Measurements from ENCODE around the gene CEMIP.
"Not testable (repeated sequence)": the region's sequence is repeated elsewhere in the genome, so short reads cannot be mapped to it uniquely, and the experiment has no call there.

The CEMIP gene

DNA sequence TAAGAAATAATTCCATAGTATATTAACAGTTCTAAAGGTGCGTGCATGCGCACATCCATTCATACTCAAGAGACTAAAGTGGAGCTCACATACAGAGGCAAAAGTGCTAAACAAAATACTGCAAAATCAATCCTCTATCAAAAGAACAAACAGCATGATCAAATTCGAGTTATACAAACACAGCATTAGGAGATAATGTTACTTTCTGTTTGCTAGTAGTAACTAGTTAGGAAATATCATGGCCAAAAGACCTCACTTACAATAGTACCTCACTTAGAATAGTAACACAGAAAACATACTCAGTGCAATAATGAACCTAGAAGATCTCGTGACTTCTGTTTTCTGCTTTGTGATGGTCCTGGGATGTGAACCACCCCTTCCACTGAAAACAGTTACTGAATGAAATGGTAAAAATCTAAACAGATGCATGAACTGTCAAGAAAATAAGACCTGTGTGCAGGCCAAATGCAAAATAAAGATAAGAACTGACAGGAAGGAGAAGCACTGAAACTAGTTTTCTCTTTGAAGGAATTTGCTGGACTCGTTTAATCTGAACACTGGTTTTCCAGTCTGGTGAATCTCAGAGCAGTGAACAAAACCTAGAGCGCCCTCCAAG, 20.9 kb upstream of the CEMIP start:
- DNase-seq, result no peak

DNA sequence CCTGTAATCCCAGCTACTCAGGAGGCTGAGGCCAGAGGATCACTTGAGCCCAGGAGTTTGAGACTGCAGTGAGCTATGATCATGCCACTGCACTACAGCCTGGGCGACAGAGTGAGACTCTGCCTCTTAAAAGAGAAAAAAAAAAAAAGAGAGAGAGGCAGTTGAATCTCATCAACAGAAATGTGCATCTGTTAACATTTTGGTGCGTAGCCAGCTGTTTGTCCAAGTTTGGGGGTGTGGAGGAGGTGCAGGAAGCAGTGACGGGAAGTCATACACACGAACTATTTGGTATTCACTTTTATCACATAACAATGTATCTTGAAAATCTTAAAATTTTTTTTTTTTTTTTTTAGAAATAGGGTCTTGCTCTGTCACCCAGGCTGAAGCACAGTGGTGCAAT, 18.2 kb upstream of the CEMIP start:
- DNase-seq, result no peak

DNA sequence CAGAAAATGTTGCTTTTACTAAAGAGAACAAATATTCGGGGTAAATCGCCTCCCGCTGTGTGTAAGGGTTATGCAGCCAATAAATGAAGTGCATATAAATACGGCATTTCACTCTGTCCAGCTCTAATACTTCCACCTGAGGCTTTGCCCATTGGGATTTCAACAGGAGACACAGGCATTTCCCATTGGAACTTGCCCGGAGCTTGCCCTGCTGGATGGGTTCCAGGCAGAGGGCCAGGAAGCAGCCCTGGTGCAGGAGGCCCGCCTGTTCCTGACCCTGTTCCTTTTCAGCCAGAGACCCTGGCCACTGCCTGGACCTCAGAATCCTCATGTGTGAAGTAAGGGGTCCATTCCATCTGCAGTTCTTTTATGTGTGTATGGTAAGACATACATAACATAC, 17.4 kb upstream of the CEMIP start:
- no peak for DNase-seq

DNA sequence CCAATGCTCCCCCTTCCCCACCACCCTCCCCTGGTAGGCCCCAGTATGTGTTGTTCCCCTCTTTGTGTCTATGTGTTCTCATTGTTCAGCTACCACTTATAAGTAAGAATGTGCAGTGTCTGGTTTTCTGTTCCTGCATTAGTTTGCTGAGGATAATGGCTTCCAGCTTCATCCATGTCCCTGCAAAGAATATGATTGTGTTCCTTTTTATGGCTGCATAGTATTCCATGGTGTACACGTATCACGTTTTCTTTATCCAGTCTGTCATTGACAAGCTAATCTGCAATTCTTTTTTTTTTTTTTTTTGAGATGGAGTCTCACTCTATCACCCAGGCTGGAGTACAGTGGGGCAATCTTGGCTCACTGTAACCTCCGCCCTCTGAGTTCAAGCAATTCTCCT, 15.9 kb upstream of the CEMIP start:
- DNase-seq, result not testable (repeated sequence)

DNA sequence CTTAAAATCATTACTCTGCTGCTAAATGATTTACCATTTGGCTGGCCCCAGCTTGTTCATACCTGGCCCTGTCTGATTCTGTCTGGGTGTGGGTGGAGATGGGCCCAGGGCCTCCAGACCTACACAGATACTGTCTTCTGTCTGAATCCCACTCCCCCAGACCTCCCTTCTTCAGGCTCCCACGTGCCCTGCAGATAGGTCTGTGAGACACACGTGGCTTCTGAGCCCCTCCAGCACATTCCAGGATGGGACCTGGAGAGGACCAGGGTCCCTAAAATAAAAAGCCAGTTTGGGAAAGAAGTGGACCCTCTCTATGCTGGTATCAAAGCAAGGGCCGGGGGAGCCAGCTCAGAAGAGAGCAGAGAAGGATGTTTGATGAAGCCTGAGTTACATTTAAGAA, 14.6 kb upstream of the CEMIP start:
- no peak for DNase-seq

DNA sequence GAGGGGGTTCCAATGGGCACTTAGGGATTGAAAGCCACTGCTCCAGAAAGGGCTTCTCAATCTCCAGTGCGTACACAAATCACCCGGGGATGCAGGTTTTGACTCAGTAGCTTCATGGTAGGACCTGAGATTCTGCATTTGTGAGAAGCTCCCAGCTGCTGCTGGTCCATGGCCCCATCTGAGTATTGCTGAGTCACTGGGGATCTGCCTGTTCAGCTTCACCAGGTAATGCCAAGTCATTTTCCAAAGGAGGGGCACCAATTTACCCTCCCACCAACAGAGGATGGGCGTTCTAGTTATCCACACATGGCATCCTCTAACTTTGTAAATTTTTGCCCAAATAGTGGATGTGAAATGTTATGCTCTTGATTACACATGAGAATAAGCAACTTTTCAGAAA, 12.9 kb upstream of the CEMIP start:
- no peak for DNase-seq

DNA sequence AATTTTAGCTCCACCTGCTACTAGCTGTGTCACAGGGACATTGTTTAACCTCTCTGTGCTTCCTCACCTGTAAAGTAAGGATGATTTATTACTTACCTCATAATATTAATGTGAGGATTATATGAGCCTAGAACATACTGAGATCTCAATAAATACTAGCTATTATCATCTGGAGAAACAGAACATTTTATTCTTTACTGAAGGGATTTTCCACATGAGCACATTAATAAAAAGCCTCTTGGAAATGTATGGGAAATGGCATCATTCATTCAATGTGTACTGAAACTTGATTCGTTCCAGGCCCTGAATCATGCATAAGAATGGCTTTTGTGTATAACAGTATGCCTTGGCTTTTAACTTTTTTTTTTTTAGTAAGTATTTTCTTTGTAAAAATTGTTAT, 11.0 kb upstream of the CEMIP start:
- DNase-seq, result no peak

DNA sequence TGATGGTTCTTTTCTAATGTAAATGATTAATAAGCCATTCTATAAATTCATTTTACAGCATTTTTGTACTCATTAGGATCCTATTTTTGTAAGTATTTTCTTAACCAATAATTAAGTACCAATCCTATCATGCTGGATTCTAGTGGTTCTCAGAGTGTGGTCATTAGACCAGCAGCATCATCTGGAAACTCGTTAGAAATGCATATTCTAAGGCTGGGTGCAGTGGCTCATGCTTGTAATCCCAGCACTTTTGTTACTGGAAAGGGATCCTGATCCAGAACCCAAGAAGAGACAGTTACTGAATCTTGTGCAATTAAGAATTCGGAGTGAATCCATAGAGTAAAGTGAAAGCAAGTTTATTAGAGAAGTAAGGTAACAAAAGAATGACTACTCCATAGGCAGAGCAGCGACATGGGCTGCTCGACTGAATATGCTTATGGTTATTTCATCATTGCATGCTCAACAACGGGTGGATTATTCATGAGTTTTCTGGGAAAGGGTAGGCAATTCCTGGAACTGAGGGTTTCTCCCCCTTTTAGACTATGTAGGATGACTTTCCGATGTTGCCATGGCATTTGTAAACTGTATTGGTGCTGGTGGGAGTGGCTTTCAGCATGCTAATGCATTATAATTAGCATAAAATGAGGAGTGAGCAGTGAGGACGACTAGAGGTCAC, 9.9 kb upstream of the CEMIP start:
- DNase-seq, result no peak

DNA sequence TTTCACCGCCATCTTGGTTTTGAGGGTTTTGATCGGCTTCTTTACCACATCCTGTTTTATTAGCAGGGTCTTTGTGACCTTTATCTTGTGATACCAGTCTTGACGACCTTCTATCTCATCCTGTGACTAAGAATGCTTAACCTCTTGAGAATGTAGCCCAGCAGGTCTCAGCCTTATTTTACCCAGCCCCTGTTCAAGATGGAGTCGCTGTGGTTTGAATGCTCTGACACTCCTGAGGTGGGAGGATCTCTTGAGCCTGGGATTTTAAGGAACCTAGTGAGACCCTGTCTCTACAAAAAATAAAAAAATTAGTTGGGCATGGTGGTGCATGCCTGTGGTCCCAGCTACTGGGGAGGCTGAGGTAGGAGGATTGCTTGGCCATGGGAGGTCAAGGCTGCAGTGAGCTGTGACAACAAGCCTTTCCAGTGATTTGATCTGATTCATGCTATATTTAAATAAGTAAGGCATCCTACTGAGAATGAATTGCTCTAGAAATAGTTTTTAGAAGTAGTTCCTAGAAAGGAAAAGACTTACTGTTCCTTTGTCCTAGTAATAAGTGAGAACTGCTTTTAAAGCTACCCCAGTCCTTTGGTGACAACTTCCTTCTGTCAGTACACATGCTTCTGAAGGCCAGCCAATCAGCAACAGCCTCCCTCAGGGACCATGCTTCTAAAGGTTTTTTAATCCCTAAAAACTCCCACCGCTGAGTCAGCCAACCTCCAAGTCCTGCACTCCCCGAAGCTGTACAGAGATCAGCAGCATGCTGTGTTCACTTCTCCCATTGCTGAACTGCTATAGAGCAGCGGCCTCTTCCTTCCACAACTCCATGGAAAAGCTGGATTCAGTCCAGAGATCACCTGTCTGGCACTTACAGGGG, 9.1 kb upstream of the CEMIP start:
- DNase-seq, result no peak

DNA sequence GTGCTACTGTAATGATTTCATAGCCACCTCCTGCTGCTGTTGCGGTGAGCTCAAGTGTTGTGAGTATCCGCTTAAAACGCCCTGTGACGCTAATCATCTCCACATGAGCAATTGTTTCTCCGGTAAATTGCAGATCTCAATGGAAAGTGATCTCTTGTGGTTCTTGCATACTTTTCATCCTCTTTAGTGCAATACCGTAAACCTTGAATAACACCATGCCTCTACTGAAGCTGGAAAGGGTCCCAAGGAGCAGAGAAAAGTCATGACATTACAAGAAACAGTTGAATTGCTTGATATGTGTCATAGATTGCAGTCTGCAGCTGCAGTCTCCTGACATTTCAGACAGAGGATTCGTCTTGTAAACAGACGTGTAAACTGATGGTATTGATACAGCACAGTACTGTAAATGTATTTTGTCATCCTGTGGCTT, 6.0 kb upstream of the CEMIP start:
- DNase-seq, result no peak

DNA sequence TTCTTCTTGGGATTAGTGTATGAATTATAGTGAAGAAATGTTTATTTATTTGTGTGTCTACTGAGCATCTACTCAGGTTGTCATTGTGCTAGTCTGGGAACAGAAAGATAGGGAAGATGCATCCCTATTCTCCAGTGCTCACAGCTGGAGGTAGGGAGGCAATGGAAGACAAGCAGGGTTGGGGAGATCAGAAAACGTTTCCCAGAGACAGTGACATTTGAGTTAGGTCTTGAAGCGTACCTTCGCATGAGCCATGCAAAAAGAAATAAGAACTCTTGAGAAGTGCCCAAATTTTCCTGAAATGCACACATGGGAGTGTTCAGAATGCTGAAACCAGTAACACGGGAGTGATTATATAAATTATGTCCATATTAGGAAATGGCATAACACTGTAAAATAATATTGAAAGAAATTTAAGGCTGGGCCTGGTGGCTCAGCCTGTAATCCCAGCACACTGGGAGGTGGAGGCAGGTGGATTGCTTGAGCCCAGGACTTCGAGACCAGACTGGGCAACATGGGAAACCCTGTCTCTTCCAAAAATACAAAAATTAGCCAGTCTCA, 5.3 kb upstream of the CEMIP start:
- no peak for DNase-seq

DNA sequence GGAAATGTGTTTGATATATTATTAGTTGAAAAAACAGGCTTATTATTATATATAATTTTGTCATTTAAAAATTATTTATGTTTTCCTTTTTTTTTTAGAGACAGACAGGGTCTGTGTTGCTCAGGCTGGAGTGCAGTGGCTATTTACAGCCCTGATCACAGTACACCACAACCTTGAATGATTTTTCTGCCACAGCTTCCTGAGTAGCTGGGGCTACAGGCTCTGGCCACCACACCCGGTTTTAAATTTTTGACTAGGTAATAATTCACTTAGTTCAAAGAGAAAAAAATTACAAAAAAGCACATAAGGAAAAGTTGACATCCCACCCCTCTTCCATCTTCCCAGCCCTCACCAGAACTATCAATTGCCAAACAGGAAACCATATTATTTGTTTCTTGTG, 4.7 kb upstream of the CEMIP start:
- no peak for DNase-seq

DNA sequence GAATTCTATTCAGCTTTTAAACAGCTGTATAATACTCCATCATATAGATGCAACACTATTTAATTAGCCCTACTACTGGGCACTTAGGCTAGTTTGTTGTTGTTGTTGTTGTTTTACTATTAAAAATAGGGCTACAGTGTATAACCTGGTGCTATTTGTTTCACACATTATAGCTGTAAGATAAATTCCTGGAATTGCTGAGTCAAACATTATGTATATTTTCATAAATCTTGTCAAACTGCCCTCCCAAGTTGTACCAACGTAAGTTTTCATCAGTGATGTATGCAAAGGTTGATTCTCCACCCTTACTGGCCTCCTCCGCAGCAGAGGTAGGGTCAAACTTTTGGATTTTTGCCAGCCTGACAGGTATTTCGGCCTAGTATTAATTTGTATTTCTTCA, 3.8 kb upstream of the CEMIP start:
- DNase-seq, result no peak

DNA sequence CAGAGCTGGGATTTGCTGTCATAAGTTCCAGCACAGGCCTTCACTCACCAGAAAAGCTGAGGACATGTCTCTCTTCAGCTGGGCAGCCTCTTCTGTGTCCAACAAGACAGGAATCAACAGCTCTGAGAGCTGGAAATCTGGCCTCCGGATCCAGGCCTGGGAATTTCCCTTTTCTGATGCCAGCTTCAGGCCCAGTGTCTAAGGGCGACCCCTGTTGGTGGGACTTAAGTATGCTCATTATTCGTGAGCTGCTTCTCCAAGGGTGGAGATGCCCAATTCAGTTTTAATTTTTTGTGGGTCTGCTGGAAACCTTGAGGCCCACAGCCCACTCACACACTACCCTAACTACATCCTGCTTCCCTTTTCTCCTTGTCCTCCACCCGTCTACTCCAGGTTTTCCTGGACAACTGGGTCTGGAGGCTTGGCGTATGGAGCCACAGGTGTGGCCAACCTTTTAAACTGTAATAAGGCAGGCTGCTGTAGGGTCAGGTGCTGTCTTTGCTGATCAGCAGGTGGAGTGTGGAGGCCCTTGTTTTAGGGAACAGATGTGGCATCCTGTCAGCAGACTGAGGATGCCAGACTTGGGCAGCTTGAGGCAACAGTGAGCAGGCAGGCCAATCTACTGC, 2.6 kb upstream of the CEMIP start:
- peak; percentile 32 for DNase-seq

DNA sequence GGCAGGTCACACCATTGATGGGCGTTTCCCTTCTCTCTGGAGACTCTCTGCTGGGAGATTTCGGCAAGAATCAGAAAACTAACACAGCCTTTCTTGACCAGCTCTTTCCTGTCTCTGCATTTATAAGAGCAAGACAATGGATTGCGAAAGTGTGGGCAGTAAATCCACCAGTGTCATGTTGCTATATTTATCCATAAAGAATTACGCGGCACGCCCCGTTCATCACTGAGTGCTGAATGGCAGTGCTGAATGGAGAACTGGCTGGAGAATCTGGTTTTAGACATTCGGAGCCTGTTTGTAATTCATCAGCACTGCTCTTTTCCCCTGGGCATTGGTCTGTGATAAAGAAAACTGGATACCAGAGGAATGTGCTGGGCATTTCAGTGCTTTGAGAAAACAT, 2.0 kb upstream of the CEMIP start:
- no peak for DNase-seq

DNA sequence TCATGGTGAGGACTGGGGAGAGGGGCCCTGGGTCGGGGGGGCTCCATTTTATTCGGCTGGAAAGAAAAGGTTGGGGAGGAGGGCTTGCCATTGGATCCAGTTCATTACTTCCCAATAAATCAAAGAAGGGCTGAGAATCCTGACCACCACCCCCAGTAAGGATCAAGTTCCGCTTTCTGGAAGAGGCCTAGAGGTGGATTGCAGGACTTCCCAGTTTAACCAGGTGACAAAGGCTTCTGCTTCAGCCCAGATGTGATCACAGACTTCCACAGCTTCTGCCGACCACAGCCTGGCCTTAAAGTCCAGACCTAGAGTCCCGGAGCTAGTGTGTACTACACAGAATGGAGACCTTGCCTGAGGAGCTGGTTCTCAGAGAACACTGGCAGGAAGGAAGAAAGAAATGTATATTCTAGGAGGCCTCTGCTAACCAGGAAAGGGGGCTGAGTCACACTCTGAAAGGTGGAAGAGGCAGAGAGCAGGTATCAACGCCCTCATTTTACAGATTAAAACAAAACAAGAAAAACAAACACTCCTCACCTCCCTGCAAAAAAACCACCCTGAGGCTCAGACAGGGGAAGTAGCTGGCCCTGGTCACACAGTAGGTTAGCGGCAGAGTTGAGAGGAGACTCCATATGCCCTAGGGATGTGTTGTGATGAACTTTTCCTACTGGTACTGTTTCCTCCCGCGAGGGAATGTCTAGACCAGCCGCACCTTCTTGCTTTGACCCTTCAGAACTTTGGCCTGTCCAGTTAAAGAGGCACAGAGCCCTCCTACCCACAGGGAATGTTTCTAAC, 1.1 kb upstream of the CEMIP start:
- no peak for DNase-seq

DNA sequence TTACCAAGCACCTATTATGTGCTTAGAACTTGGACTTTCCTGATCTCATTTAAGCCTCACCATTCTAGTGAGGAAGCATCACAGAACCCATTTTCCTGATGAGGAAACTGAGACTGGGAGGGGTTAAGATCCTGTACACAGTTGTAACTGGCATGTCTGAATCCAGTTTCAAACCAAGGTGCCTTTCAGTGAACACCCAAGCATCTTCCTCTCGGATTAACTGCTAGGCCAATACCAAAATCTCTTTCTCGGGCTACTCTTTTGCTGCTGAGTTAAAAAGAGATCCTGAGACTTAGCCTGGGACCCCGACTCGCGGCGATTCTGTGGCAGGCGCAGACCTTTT, 578 bp upstream of the CEMIP start:
- no peak for DNase-seq

DNA sequence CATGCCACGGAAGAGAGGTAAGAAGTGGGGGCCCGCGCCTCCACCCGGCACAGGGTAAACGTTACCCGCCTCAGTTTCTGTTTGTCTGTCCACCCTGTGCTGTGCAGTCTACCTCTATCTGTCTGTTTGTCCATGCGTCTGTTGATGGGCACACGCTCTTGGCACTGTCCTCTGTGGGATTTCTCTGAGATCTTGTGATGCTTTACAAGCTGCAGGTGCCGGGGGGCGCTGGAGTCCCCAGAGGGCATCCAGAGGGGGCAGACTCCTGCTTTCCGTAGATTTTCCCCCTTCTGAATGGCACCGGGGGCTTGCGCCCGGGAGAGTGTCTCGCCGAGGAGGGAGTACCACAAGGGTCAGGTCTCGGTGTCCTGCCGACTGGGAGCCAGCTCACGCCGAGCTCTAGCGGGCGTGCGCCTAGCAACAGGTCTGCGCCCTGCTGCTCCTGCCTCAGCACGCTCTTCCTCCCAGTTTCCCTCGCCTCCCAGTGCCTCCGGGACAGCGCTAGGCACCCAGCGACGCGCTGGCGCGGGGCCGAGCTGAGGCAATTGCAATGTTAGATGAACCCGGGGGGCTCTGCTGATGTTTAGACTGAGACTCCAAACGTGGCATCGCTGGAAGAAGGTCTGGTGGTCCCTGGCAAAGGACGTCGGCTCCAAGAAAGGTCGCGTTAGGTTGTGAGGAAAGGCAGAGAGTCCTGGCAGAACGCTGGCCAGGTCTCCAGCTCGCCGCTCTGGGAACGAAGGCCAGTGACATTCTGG, 667 bp downstream of the CEMIP start:
- no peak for DNase-seq

DNA sequence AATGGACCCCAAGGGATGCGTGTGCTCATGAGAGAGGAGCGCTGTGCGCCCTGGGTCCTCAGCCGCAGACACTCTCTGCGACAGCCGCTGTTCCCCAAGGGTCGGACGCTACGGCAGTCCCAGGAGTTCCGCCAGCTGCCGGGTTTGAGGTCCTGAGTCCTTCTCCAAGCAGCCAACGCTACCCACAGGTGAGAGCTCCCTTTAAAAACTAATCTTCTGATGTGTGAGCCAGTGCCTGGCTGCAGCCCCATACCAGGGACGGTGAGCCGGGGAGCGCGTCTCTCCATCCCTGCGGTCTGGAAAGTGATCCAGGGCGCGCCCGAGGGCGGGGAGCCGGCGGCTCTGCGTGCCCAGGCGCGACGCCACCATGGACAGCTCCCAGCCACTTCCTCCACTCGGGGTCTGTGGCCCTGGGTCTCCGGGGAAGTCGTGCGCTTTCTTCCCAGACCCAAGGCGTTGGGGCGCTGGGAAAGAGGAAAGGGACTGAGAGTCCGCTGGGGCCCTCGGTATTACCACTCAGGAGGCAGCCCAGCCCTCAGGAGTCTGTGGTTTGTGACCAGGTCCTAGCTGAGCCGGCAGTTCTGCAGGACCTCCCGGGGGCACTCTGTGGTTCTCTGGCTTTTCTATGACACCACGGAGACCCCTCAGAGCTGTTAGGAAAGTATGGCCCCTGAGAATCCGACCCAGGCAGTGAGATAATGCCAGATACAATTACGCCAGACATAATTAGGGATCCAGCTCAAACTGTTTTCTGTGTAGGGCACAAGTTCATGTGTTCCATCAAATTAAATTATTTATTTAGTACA, 1.4 kb downstream of the CEMIP start:
- DNase-seq, result no peak

DNA sequence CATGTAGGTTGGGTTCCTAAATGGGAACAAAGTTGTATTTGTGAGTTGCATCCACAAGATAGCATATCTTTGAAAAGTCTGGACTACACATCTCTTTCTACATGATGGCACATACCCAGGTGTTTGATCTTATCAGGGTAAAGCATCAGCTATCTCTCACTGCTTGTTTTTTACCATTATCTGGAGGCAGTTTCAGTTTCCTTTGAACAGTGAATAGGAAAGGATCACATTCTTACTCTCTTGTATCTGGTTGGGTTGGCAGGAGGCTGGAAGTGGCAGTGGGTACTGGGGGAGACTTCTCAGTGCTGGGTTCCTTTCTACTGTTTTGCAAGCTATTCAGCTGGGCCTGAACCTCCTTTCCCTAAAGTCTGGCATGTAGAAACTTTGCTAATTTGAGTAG, 4.1 kb downstream of the CEMIP start:
- no peak for DNase-seq

DNA sequence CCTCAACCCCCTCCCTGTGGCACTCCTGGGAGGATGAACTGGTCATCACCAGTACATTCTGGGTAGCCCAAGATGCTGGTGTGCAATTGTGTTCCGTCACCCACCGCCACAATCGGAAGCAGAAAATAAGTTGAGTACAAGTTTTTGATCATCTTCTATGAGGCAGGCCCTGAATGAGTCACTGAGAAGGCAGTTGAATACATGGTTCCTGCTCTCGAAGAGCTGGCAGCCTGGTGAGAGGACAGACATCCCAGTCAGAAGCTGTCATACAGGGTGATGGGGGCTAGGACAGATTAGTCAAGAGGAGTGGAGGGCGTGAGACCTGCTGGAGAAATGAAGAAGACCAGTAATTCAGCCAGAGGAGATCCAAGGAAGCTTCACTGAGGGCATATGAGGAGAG, 6.2 kb downstream of the CEMIP start:
- no peak for DNase-seq
